GM13976 (cell line): ENCODE results near the gene PCBP3.

Source experiments
- DNase-seq: peaks from one replicate; pipeline ENCODE4 v3.0.0; 2012; ENCODE audit warnings: low spot score
- CTCF ChIP-seq: IDR thresholded peaks from 2 replicates; pipeline ENCODE4 v1.5.1; 2012; ENCODE audit warnings: borderline replicate concordance, mild to moderate bottlenecking; ENCODE audit not compliant: insufficient read depth; ENCODE audit errors: extremely low read depth, missing control alignments, control extremely low read depth
- in situ Hi-C: fragments of 300-500 bp; cut with MboI; formaldehyde crosslinking; loops from one replicate; pipeline ENCODE4 v1.12.0; 2022; ENCODE audit warnings: low sequenced_read_pairs, mixed read lengths, inconsistent platforms; ENCODE audit not compliant: unreplicated experiment

The PCBP3 gene

GRCh38 chr21:45985471-45986315 is 342.2 kb downstream of the PCBP3 start:
- DNase-seq: no peak
- in situ Hi-C loops: no loop called here

GRCh38 chr21:45986316-45987051 is 343.0 kb downstream of the PCBP3 start:
- no peak for TF ChIP-seq CTCF
- no peak for DNase-seq
- in situ Hi-C loops: no loop called here

More at GRCh38 chr21:45985471-45986315, 342.2 kb downstream of the PCBP3 start:
- no peak for TF ChIP-seq CTCF

GRCh38 chr21:45987121-45987711 is 343.7 kb downstream of the PCBP3 start:
- DNase-seq: no peak
- TF ChIP-seq CTCF: no peak
- in situ Hi-C loops: no loop called here

GRCh38 chr21:45988366-45989347 is 345.1 kb downstream of the PCBP3 start:
- DNase-seq: no peak

GRCh38 chr21:45989355-45990048 is 346.0 kb downstream of the PCBP3 start:
- no peak for TF ChIP-seq CTCF
- DNase-seq: no peak
- in situ Hi-C loops: no loop called here

More at GRCh38 chr21:45988366-45989347, 345.1 kb downstream of the PCBP3 start:
- in situ Hi-C loops: no loop called here
- TF ChIP-seq CTCF: no peak
